ENCODE results near the gene HUS1B.

Gene HUS1B

DNA sequence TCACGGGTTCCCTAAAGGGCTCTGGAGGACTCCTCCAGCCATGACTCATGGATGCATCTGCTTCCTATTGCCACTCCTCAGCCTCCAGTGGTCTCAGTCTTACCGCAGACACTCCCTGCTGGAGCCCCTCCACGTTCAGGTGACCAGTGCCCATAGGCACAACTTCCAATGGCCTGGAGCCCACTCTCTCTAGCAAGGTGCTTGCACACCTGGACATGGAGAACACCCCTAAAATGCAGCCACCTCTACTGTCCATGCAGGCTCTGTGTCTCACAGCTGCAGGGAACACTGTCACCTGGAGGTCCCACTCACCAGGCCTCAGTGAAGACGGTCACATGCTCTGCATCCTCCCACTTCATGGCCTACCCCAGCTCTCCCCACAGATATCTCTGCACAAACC, 36.0 kb downstream of the HUS1B start:
- no peak for DNase-seq

DNA sequence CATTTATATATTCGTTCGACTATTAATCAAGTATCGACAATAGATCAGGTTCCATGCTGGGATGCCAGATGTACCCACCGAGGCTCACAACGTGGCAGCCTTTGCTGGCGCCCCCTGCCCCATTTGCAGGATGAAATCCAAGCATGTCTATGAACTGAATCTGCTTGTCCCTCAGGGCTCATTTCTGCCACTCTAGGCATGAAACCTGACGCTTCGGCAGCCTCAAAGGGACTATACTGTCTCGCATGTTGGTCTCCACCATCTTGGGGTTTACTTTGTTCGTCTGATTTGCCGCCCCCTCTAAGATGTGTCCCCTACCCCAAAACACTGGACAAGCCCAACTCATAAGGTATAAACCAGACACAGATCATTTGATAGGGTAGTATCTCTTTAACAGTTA, 36.7 kb downstream of the HUS1B start:
- DNase-seq, result no peak

GRCh38 chr6:617456-618100, 39.3 kb downstream of the HUS1B start:
- no peak for DNase-seq

GRCh38 chr6:613981-614380, 42.9 kb downstream of the HUS1B start:
- no peak for DNase-seq

GRCh38 chr6:611928-612327, 45.0 kb downstream of the HUS1B start:
- no peak for DNase-seq

DNA sequence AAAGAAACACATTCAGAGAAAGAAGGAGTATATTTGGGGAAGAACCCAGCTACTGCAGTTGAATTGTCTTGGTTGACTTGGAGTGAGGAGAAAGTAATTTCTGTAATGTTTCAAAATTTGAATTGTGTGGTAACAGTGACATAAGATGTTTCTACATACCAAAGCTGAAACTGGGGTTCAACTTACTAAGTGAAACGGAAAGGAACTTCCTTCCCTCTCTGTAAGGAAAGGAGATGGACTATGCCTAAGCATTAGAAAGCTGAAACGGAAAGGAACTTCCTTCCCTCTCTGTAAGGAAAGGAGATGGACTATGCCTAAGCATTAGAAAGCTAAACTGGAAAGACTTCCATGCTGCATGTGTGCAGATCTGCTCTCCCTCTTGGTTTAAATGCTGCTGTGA, 46.0 kb downstream of the HUS1B start:
- no peak for DNase-seq

DNA sequence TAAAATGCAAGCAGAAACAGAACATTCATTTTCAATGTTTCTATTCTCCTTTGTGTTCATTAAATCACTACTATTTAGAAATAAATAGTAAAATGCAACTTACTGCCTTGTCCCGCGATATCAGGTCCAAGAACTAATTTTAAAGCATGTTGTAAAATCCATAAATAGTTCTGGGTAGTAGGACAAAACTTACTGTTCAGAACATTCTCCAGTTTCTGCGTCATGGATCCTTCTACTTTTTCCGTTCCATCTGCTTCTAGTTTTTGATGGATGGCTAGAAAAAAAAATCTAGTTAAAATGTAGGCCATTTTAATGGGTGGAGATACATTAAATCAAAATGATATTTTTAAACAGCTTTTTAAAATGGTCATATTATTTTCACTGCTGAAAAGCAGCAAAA, 47.0 kb downstream of the HUS1B start:
- no peak for DNase-seq

DNA sequence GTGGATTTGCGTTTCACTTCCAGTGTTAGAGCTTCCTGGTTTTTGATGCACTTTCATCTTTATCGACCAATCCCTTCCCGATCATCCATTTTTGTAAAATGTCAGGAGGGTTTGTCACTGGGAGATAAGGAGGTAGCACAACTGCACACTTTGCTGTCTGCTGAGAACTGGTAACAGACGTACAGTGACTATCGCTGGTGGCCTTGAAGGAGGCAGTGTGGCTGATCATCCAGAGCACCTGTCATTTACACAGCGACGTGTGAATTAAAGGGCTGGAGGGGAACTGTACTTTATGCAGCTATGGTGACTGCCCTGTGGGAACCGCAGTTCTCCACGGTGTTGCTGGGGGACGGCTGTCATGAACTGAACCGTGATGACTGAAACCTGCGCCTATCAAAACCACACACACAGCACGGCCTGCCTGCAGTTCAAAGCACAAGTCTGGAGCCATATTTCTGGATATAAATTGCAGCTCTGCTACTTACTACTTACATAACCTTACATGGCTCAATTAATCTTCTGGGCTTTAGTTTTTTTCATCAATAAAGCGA, 50.0 kb downstream of the HUS1B start:
- DNase-seq, result no peak
